AG04450 (cell line): ENCODE measurements around the gene LCE2A. TPM values are rescaled to one million over a fixed set of nuclear protein-coding genes. Genes with fewer than 3 reads are reported as not detected.

Experiments used
- CTCF ChIA-PET: fragments of 300-600, 350-600 bp; formaldehyde crosslinking; extraction: SDS; loops from one replicate; lab custom pipeline; 2022; ENCODE audit warnings: antibody characterized with exemption, inconsistent platforms; lab: Charles Lee
- POLR2A ChIA-PET: fragments of 350-600 bp; formaldehyde crosslinking; extraction: SDS; loops from one replicate; lab custom pipeline; 2021; ENCODE audit warnings: antibody characterized with exemption, inconsistent platforms; lab: Yijun Ruan, JAX
- DNase-seq: peaks from one replicate; pipeline ENCODE4 v3.0.0-alpha.2; 2011; ENCODE audit warnings: low read depth, low spot score
- H3K27ac ChIP-seq: one replicate; pipeline ENCODE4 v1.5.1; 2012; ENCODE audit warnings: low read depth, low read length, control low read depth
- H3K27me3 ChIP-seq: one replicate; pipeline ENCODE4 v1.6.0; 2012; ENCODE audit warnings: low read length; ENCODE audit not compliant: control insufficient read depth, insufficient read depth
- H3K4me3 ChIP-seq: 2 replicates; pipeline ENCODE4 v1.5.1; 2011; ENCODE audit warnings: mild to moderate bottlenecking, low read depth, low read length, control low read depth
- H3K9me3 ChIP-seq: 2 replicates; pipeline ENCODE4 v1.5.1; 2012; ENCODE audit warnings: low read length; ENCODE audit not compliant: control insufficient read depth, insufficient read depth
- CTCF ChIP-seq: IDR thresholded peaks from 2 replicates; pipeline ENCODE4 v1.5.1; 2011; ENCODE audit warnings: low read depth, low read length, control low read depth, inconsistent platforms
- polyA plus RNA-seq: library from polyadenylated mRNA; depleted of rRNA; stranded (reverse); fragments of >200 nt; gene quantifications from 2 replicates; pipeline ENCODE4 v1.2.3, GENCODE V29; 2011

Gene LCE2A
- polyA plus RNA-seq, 1 experiment: not detected

GRCh38 chr1:152718238-152718637 is 20.1 kb downstream of the LCE2A start:
- Histone ChIP-seq H3K9me3 (peaks cover 13% of the 10 kb centered on the region), H3K27ac (no peak overlapping the region), H3K27me3 (no peaks in the 10 kb centered on the region), H3K4me3 (no peak overlapping the region)
- ChIA-PET CTCF (no interaction called here), POLR2A (no interaction called here)
- DNase-seq: no peak
- TF ChIP-seq CTCF: no peak

DNA sequence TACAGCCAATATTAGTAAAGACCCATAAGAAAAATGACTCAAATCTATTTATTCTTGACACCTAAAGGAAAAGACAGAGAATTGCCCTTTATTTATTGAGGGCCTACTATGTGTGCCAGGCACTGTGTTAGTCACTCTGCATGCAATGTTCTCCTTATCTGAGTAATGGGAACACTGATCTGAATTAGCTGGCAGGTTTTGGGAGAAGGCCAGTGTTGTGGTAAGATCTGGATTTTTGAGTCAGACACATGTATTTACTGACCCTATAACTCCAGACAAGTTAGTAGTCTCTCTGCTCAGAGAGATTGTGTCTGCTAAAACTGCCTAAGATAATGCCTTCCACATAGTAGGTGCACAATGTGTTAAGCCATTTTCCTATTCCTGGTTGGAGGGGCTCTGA is 27.1 kb downstream of the LCE2A start:
- ChIA-PET POLR2A (no interaction called here), CTCF (no interaction called here)
- peaks cover 5% of the 10 kb centered on the region for H3K9me3 ChIP-seq
- no peak for DNase-seq
- no peaks in the 10 kb centered on the region for H3K27me3 ChIP-seq
- TF ChIP-seq CTCF: no peak
- no peak overlapping the region for H3K27ac ChIP-seq
- no peak overlapping the region for H3K4me3 ChIP-seq

DNA sequence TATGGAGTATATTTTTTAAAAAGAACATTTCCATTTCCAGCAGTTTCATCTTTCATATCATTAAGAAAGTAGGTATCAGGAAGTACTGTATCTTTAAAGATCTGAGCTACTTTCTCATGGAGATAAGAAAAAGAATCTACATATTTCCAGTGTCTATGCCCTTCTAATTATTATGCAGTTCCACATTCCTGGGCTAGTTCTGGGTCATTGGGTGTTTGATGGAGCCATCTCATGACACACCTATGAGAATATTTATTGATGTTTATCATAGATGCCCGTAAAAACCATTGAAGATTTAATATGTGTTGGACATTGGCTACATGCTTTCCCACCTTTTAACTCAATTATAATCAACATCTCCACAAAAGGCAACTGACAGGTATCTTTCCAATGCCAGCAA is 30.8 kb downstream of the LCE2A start:
- no peaks in the 10 kb centered on the region for H3K27me3 ChIP-seq
- DNase-seq: no peak
- ChIA-PET CTCF (no interaction called here), POLR2A (no interaction called here)
- H3K4me3 ChIP-seq: no peak overlapping the region
- H3K9me3 ChIP-seq: peaks cover 2% of the 10 kb centered on the region
- no peak for TF ChIP-seq CTCF
- no peak overlapping the region for H3K27ac ChIP-seq

DNA sequence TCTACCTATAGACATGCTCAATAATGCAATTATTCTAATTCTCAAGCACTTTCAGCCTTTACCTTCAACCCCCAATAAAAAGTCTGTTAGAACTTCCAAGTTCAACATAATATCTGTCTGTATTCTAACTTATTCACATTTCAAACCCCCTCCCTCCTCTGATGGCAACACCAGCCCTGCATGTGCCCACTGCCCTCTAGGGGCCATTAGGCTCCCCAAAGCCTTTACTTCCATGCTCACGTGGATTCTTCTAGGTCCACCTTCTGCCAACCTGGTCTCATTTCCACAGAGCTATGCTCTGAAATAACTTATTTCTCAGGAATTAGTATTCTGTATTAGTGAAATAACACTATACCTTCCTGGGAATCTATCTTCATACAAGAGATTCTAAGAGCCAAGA is 37.5 kb downstream of the LCE2A start:
- CTCF ChIA-PET: no interaction called here
- Histone ChIP-seq H3K4me3 (no peak overlapping the region), H3K27ac (no peak overlapping the region), H3K27me3 (no peaks in the 10 kb centered on the region), H3K9me3 (peaks cover 8% of the 10 kb centered on the region)
- DNase-seq: no peak
- POLR2A ChIA-PET: no interaction called here
- no peak for TF ChIP-seq CTCF

- POLR2A ChIA-PET: no interaction called here
- H3K27me3 ChIP-seq: no peaks in the 10 kb centered on the region
- TF ChIP-seq CTCF: no peak
- no peak for DNase-seq
- no peak overlapping the region for H3K27ac ChIP-seq
- CTCF ChIA-PET: no interaction called here
- peaks cover 8% of the 10 kb centered on the region for H3K9me3 ChIP-seq
- no peak overlapping the region for H3K4me3 ChIP-seq
Observed at GRCh38 chr1:152737997-152738396, 39.9 kb downstream of the LCE2A start.
